ENCODE measurements around the gene SLC25A21.
"Not testable (repeated sequence)": the region's sequence is repeated elsewhere in the genome, so short reads cannot be mapped to it uniquely, and the experiment has no call there.

Gene SLC25A21

DNA sequence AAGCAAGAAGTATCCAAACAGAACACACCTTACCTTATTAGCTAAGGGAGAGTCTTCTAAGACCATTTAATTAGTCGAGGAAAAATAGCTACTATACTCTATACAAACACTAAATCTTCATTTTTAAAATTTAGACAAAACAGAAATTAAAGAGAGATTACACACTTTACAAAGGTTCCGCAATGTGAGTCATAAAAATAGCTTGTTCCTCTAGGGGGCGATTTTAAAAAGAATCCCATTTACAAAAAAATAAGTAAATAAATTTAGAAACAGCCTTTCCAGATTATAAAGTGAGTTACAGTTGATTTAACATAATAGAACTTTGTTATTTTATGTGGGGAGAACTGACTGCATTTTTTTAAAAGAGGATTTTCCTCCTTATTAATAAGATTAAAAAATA lies 309.1 kb downstream of the SLC25A21 start:
- no peak for DNase-seq (ENCODE audit: low spot score)

GRCh38 chr14:36862237-36862636 lies 310.2 kb downstream of the SLC25A21 start:
- not testable (repeated sequence) for DNase-seq (ENCODE audit: low spot score)

GRCh38 chr14:36860831-36861230 lies 311.6 kb downstream of the SLC25A21 start:
- no peak for DNase-seq (ENCODE audit: low spot score)

- DNase-seq (ENCODE audit: low spot score): no peak
Measured at GRCh38 chr14:36859119-36859518, 313.3 kb downstream of the SLC25A21 start.

DNA sequence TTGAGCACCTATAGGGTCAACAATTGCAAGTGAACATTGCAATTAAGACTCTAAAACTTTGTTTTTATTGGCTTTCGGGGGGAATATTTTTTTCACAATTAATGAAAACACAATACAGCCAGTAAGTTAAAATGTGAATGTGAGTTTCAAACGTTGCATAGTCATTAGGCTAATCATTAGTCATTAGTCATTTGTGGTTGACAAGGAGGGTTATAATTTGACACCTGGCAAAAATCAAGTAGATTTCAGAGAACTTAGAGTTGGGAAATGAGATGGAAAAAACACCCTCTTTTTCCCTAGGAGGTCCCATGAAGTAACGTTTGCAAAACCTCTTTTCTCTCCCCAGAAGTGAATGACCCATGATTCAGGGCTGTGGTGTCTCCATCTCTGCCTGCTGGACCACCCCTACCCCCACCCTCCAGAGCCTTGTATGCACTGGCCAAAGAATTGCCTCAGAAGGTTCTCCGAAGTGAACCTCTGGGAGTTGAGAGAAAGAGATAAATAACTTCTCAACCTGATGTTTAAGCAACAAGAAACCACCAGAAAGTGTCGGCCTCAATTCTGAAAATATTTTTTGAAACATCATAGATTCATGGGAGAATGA lies 314.5 kb downstream of the SLC25A21 start:
- no peak for DNase-seq (ENCODE audit: low spot score)

DNA sequence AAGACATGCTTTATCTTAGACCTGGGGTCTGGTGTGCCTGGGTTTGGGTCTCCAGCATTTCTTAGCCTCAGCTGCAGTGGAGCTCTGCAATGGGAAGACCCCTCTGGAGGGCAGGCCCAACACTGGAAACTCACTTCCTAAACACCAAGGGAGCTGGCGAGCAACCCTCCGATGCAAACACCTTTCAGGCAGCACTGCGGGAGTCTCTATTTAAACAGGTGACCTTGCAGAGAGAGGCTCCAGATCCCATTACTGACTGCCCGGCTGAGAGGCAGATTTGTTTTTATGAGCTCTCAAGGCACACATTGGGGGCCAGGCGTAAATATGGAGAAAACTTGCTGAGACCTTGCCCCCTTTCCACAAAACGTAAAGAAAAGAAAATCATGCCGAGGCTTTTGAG lies 315.3 kb downstream of the SLC25A21 start:
- no peak for DNase-seq (ENCODE audit: low spot score)

- no peak for DNase-seq (ENCODE audit: low spot score)
Measured at GRCh38 chr14:36856095-36856878, 316.1 kb downstream of the SLC25A21 start.

GRCh38 chr14:36855396-36855795 lies 317.0 kb downstream of the SLC25A21 start:
- no peak for DNase-seq (ENCODE audit: low spot score)

GRCh38 chr14:36852981-36853691 lies 319.3 kb downstream of the SLC25A21 start:
- DNase-seq (ENCODE audit: low spot score): no peak

GRCh38 chr14:36848213-36848612 lies 324.2 kb downstream of the SLC25A21 start:
- DNase-seq (ENCODE audit: low spot score): no peak

DNA sequence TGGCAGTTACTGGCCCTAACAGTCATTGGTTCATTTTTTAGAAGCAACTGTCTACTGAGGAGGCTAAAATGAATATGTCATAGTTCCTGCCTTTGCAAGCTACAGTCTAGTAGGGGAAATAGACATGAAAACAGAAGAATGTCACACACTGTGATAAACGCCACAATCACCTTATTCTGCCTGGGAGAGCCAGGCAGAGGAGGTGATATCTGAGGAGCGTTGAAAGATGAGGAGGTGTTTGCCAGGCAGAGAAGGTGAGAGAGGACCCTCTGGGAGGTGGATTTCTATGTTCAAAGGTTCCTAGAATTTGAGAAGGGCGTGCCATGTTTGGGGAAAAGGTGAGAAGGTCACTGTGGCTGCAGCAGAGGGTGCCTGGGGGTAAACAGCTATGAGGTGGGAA lies 325.0 kb downstream of the SLC25A21 start:
- DNase-seq (ENCODE audit: low spot score): no peak

- DNase-seq (ENCODE audit: low spot score): no peak
Measured at GRCh38 chr14:36845356-36846012, 326.9 kb downstream of the SLC25A21 start.

DNA sequence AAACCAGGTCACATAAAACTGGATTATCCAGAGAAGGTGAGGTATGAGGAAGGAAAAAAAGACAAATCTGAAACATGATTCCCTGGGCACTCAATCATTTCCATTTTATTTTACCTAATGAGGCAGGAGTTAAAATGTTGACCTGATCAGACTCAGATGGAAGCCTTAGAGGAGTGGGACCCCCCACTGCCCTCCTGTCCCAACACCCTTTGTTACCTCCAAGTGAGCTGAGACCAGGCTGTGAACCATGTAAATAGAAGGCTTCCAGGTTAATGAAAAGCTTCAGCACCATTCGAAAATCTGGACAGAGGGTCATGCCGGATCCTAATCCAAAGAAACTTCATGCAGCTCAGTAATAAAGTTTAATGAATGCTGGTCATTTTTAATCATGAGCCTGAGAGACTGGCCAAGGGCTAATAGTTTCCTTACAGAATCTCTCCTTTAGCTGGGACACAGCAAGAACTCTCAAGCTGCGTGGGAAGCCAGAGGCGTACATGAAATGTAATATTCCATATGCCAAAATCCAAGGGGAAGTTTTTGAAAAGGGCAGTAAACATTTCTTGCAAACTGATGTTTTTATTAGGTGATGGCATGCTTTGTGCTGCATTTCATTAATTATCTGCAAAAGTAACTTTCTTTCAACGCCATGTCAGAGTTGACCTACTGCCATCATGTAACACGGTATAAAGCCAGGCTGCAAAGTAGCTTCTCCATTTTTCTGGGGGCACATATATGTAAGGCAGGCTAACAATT lies 327.8 kb downstream of the SLC25A21 start:
- no peak for DNase-seq (ENCODE audit: low spot score)

- no peak for DNase-seq (ENCODE audit: low spot score)
Measured at GRCh38 chr14:36843410-36843809, 329.0 kb downstream of the SLC25A21 start.

- no peak for DNase-seq (ENCODE audit: low spot score)
Measured at GRCh38 chr14:36835128-36835527, 337.3 kb downstream of the SLC25A21 start.

DNA sequence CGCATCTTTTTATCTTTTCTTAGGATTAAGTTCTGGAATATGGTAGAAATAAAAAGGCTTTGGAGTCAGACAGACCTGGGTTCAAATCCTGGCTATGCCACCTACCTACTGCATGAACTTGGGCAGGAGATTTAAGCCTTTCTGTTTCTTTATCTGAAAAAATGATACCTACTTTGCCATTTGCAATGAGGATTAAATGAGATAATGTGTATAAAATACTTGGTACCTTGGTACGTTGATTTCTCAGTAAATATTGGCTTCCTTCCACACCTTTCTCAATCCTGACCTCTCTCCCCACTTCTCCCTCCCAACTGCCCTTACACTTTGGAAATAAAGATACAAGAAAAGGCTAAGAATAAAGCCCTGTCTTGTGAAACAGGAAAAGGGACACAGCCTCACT lies 338.1 kb downstream of the SLC25A21 start:
- DNase-seq (ENCODE audit: low spot score): no peak

DNA sequence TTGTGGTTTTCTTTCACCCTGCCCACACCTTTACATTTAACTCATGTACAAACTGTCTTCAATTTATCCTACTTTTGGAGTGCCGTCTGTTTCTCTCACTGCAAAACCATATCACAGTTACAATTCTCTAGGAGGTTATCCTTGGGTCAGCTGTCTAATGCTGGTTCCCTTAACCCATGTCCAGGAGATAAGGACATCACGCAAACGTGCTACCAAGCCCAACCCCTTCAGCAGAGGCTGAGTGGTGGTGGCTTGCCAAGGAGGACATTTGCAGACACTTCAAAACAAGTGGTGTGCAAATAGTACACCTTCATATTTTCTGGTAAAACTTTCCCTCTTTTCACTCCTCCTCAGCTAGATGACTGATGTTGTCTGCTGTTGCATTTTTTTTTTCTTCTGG lies 342.9 kb downstream of the SLC25A21 start:
- no peak for DNase-seq (ENCODE audit: low spot score)

- no peak for DNase-seq (ENCODE audit: low spot score)
Measured at GRCh38 chr14:36827861-36828260, 344.5 kb downstream of the SLC25A21 start.

DNA sequence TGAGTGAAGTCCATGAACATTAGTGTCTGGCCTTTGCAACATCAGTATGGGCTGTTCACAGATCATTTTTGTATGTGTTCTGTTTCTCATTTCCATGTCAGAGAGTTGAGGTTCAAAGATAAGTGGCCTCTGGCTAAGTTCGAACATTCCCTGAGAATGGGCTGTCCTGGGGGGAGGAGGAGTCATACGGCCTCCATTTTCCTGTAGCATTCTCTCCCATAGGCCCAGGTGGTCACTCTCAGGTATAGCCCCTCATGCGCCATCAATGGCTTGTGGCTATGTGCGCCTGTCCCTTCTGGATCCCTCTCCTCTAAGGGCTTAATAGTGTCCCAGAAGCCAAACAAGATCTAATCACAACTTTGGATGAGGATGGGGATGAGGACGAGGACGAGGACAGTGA lies 345.8 kb downstream of the SLC25A21 start:
- DNase-seq (ENCODE audit: low spot score): no peak

DNA sequence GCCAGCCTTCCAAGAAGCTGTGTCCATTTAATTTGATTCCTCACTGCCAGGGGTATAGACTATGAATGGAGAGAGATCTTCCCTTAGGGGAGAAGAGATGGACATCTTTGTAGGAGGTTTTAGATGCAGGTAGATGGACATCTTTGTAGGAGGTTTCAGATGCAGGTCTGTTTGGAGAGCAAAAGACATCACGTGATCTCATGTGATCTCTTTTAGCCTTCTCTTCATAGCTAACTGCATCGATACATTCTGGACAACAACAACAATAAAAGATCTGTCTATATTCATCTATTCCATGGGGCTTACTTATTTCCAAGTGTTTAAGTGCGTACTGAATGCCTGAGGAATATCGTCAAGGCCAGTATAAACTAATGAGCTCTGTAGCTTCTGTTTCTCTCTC lies 347.6 kb downstream of the SLC25A21 start:
- no peak for DNase-seq (ENCODE audit: low spot score)

GRCh38 chr14:36823651-36824050 lies 348.8 kb downstream of the SLC25A21 start:
- no peak for DNase-seq (ENCODE audit: low spot score)

DNA sequence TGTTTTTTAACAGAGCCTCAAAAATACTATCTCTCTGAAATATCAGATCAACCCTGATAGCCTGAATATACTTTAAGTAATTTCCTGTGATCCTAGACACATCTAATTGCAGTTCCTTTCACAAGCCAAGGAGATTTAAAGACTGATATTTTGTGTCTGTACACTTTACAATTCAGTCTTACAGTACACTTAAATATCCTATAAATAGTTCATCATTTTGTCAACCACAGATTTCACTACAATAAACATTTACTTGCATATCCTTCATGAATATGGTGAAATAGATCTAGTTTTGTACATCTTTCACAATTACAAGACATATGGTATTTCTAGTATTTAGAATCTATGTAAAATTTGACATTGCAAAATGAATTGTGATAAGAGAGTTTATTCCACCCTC lies 349.7 kb downstream of the SLC25A21 start:
- no peak for DNase-seq (ENCODE audit: low spot score)
